ENCODE measurements around the gene CREB3L4.

The CREB3L4 gene

GRCh38 chr1:153958111-153958960, 9.4 kb upstream of the CREB3L4 start, which contains the start of gene CRTC2:
CRTC2 (minus strand) TSS chr1:153958612; CDS start chr1:153958497, 115 bp downstream.
- H3K27ac ChIP-seq, result peak within 1 kb of the TSS; percentile 85
- H3K9me3 ChIP-seq (ENCODE audit: control insufficient read depth, low read length), result no peaks in the 10 kb centered on the region
- peaks cover 23% of the 10 kb centered on the region for H3K79me2 ChIP-seq
- H3K4me2 ChIP-seq (ENCODE audit: low read length), result peak within 1 kb of the TSS; percentile 80
- H3K36me3 ChIP-seq (ENCODE audit: control insufficient read depth, insufficient read depth, low read length), result no peaks in the 10 kb centered on the region
- no peaks in the 10 kb centered on the region for H3K27me3 ChIP-seq (ENCODE audit: control insufficient read depth, insufficient read depth, low read length)
- no peak for TF ChIP-seq CTCF (IDR thresholded peaks at IDR 0.05)
- H3K9ac ChIP-seq, result peak within 1 kb of the TSS; percentile 38
- H3K4me1 ChIP-seq, result peaks cover 11% of the 10 kb centered on the region
- H2AFZ ChIP-seq, result peak within 1 kb of the TSS; percentile 78
- H3K4me3 ChIP-seq (ENCODE audit: low read depth, low read length), result peak within 1 kb of the TSS; percentile 92

GRCh38 chr1:153958961-153959260, 8.8 kb upstream of the CREB3L4 start:
- H3K36me3 ChIP-seq (ENCODE audit: control insufficient read depth, insufficient read depth, low read length), result no peaks in the 10 kb centered on the region
- peak overlapping the region; percentile 92 for H3K4me3 ChIP-seq (ENCODE audit: low read depth, low read length)
- no peaks in the 10 kb centered on the region for H3K27me3 ChIP-seq (ENCODE audit: control insufficient read depth, insufficient read depth, low read length)
- H3K9ac ChIP-seq, result no peak overlapping the region
- peak overlapping the region; percentile 38 for H3K4me2 ChIP-seq (ENCODE audit: low read length)
- peaks cover 23% of the 10 kb centered on the region for H3K79me2 ChIP-seq
- no peak for TF ChIP-seq CTCF (IDR thresholded peaks at IDR 0.05)
- H2AFZ ChIP-seq, result peak overlapping the region; percentile 78
- peaks cover 11% of the 10 kb centered on the region for H3K4me1 ChIP-seq
- no peaks in the 10 kb centered on the region for H3K9me3 ChIP-seq (ENCODE audit: control insufficient read depth, low read length)
- H3K27ac ChIP-seq, result peak overlapping the region; percentile 30

- no peaks in the 10 kb centered on the region for H3K9me3 ChIP-seq (ENCODE audit: control insufficient read depth, low read length)
- H3K36me3 ChIP-seq (ENCODE audit: control insufficient read depth, insufficient read depth, low read length), result no peaks in the 10 kb centered on the region
- H3K27me3 ChIP-seq (ENCODE audit: control insufficient read depth, insufficient read depth, low read length), result no peaks in the 10 kb centered on the region
- peaks cover 11% of the 10 kb centered on the region for H3K4me1 ChIP-seq
- H2AFZ ChIP-seq, result no peak overlapping the region
- peaks cover 23% of the 10 kb centered on the region for H3K79me2 ChIP-seq
- H3K4me2 ChIP-seq (ENCODE audit: low read length), result no peak overlapping the region
- no peak overlapping the region for H3K27ac ChIP-seq
- TF ChIP-seq CTCF (IDR thresholded peaks at IDR 0.05), result no peak
- H3K9ac ChIP-seq, result no peak overlapping the region
- no peak overlapping the region for H3K4me3 ChIP-seq (ENCODE audit: low read depth, low read length)
These were observed 8.2 kb upstream of the CREB3L4 start for GRCh38 chr1:153959454-153959853.

- no peaks in the 10 kb centered on the region for H3K9me3 ChIP-seq (ENCODE audit: control insufficient read depth, low read length)
- no peak overlapping the region for H3K9ac ChIP-seq
- H2AFZ ChIP-seq, result no peak overlapping the region
- no peak overlapping the region for H3K27ac ChIP-seq
- H3K4me3 ChIP-seq (ENCODE audit: low read depth, low read length), result no peak overlapping the region
- TF ChIP-seq CTCF (IDR thresholded peaks at IDR 0.05), result no peak
- H3K36me3 ChIP-seq (ENCODE audit: control insufficient read depth, insufficient read depth, low read length), result no peaks in the 10 kb centered on the region
- peaks cover 20% of the 10 kb centered on the region for H3K79me2 ChIP-seq
- H3K27me3 ChIP-seq (ENCODE audit: control insufficient read depth, insufficient read depth, low read length), result no peaks in the 10 kb centered on the region
- no peak overlapping the region for H3K4me2 ChIP-seq (ENCODE audit: low read length)
- H3K4me1 ChIP-seq, result peaks cover 11% of the 10 kb centered on the region
These were observed 7.5 kb upstream of the CREB3L4 start for GRCh38 chr1:153960206-153960605.

- Histone ChIP-seq H3K9ac (no peak overlapping the region), H3K4me3 (ENCODE audit: low read depth, low read length) (no peak overlapping the region), H3K4me1 (peaks cover 16% of the 10 kb centered on the region), H3K79me2 (peaks cover 15% of the 10 kb centered on the region), H3K9me3 (ENCODE audit: control insufficient read depth, low read length) (no peaks in the 10 kb centered on the region), H2AFZ (no peak overlapping the region), H3K4me2 (ENCODE audit: low read length) (no peak overlapping the region), H3K27me3 (ENCODE audit: control insufficient read depth, insufficient read depth, low read length) (no peaks in the 10 kb centered on the region), H3K27ac (no peak overlapping the region), H3K36me3 (ENCODE audit: control insufficient read depth, insufficient read depth, low read length) (no peaks in the 10 kb centered on the region)
- TF ChIP-seq CTCF (IDR thresholded peaks at IDR 0.05), result no peak
These were observed 6.3 kb upstream of the CREB3L4 start for GRCh38 chr1:153961421-153961820.
